Measurements from ENCODE around the gene SLC25A41. TPM values are rescaled to one million over a fixed set of nuclear protein-coding genes. Genes with fewer than 3 reads are reported as not detected.

Gene SLC25A41
- total and polyA plus RNA-seq, 2 of the 13 experiments (the other 11 are each of a cell fraction or from before 2014, with no cell fraction given), result 0.33 to 0.95 TPM

DNA sequence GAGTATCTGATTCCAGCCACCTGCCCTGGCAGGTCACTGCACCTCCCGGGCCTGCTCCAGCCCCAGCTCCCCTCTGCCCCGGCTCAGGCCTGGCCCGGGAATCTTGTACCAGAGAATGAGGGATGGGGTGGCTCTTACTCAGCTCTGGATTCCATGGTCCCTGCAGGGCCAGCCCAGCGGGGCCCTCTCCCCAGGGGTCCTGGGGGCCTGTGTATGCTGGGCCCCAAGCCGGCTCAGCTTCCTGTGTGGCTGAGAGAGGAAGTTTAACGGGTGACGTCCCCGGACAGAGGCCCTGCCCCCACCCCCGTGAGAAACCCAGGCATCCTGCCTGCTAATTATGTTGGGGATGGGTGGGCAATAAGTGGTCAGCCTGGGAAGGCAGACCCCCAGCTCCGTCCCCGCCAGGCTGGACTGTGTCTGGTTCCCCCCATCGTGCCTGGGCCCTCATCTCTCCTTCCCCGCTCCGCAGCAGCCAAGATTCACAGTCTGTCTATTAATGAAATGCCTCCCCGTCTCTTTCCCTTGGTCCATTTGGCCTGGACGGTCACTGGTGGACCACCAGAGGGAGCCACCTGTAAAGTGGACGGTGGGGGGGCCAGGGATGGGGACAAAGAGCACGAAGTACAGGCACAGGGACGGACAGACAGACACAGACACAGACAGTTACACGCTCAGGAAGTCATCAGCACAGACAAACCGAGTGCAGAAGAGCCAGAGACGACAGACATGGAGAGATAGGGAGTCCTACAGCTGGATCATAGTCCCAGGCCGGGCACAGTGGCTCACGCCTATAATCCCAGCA lies 48.2 kb upstream of the SLC25A41 start, which contains the start of gene DENND1C (continued):
- TF ChIP-seq, protein P1, sequence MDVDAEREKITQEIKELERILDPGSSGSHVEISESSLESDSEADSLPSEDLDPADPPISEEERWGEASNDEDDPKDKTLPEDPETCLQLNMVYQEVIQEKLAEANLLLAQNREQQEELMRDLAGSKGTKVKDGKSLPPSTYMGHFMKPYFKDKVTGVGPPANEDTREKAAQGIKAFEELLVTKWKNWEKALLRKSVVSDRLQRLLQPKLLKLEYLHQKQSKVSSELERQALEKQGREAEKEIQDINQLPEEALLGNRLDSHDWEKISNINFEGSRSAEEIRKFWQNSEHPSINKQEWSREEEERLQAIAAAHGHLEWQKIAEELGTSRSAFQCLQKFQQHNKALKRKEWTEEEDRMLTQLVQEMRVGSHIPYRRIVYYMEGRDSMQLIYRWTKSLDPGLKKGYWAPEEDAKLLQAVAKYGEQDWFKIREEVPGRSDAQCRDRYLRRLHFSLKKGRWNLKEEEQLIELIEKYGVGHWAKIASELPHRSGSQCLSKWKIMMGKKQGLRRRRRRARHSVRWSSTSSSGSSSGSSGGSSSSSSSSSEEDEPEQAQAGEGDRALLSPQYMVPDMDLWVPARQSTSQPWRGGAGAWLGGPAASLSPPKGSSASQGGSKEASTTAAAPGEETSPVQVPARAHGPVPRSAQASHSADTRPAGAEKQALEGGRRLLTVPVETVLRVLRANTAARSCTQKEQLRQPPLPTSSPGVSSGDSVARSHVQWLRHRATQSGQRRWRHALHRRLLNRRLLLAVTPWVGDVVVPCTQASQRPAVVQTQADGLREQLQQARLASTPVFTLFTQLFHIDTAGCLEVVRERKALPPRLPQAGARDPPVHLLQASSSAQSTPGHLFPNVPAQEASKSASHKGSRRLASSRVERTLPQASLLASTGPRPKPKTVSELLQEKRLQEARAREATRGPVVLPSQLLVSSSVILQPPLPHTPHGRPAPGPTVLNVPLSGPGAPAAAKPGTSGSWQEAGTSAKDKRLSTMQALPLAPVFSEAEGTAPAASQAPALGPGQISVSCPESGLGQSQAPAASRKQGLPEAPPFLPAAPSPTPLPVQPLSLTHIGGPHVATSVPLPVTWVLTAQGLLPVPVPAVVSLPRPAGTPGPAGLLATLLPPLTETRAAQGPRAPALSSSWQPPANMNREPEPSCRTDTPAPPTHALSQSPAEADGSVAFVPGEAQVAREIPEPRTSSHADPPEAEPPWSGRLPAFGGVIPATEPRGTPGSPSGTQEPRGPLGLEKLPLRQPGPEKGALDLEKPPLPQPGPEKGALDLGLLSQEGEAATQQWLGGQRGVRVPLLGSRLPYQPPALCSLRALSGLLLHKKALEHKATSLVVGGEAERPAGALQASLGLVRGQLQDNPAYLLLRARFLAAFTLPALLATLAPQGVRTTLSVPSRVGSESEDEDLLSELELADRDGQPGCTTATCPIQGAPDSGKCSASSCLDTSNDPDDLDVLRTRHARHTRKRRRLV (CRISPR knock-in tag; IDR thresholded peaks at IDR 0.05), result no peak
- no peak for TF ChIP-seq FOSL1 (CRISPR knock-in tag; IDR thresholded peaks at IDR 0.05; ENCODE audit: borderline replicate concordance)
- no peak for TF ChIP-seq BRF2 (CRISPR knock-in tag; IDR thresholded peaks at IDR 0.05)
- TF ChIP-seq, protein P2, sequence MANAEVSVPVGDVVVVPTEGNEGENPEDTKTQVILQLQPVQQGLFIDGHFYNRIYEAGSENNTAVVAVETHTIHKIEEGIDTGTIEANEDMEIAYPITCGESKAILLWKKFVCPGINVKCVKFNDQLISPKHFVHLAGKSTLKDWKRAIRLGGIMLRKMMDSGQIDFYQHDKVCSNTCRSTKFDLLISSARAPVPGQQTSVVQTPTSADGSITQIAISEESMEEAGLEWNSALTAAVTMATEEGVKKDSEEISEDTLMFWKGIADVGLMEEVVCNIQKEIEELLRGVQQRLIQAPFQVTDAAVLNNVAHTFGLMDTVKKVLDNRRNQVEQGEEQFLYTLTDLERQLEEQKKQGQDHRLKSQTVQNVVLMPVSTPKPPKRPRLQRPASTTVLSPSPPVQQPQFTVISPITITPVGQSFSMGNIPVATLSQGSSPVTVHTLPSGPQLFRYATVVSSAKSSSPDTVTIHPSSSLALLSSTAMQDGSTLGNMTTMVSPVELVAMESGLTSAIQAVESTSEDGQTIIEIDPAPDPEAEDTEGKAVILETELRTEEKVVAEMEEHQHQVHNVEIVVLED (CRISPR knock-in tag; IDR thresholded peaks at IDR 0.05; ENCODE audit: borderline replicate concordance), result no peak
- no peak for TF ChIP-seq MEF2D (CRISPR knock-in tag; IDR thresholded peaks at IDR 0.05)
- TF ChIP-seq ZNF615 (CRISPR knock-in tag; IDR thresholded peaks at IDR 0.05; ENCODE audit: borderline replicate concordance), result no peak
- TF ChIP-seq, protein P3, sequence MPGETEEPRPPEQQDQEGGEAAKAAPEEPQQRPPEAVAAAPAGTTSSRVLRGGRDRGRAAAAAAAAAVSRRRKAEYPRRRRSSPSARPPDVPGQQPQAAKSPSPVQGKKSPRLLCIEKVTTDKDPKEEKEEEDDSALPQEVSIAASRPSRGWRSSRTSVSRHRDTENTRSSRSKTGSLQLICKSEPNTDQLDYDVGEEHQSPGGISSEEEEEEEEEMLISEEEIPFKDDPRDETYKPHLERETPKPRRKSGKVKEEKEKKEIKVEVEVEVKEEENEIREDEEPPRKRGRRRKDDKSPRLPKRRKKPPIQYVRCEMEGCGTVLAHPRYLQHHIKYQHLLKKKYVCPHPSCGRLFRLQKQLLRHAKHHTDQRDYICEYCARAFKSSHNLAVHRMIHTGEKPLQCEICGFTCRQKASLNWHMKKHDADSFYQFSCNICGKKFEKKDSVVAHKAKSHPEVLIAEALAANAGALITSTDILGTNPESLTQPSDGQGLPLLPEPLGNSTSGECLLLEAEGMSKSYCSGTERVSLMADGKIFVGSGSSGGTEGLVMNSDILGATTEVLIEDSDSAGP (CRISPR knock-in tag; IDR thresholded peaks at IDR 0.05; ENCODE audit: borderline replicate concordance), result peak; percentile 12; the same call in 1 of the 2 replicates
- TF ChIP-seq MLLT10 (CRISPR knock-in tag; IDR thresholded peaks at IDR 0.05), result no peak
- no peak for TF ChIP-seq THAP7 (CRISPR knock-in tag; IDR thresholded peaks at IDR 0.05)
- peak; percentile 77 for TF ChIP-seq SMC3 (IDR thresholded peaks at IDR 0.05; ENCODE audit: low read length)
- TF ChIP-seq, protein P4, sequence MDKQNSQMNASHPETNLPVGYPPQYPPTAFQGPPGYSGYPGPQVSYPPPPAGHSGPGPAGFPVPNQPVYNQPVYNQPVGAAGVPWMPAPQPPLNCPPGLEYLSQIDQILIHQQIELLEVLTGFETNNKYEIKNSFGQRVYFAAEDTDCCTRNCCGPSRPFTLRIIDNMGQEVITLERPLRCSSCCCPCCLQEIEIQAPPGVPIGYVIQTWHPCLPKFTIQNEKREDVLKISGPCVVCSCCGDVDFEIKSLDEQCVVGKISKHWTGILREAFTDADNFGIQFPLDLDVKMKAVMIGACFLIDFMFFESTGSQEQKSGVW (CRISPR knock-in tag; IDR thresholded peaks at IDR 0.05; ENCODE audit: borderline replicate concordance), result no peak
- TF ChIP-seq KLF13 (CRISPR knock-in tag; IDR thresholded peaks at IDR 0.05), result no peak
- no peak for TF ChIP-seq MBNL3 (CRISPR knock-in tag; conservative IDR thresholded peaks at IDR 0.05)
- no peak for TF ChIP-seq RCOR2 (CRISPR knock-in tag; IDR thresholded peaks at IDR 0.05)
- TF ChIP-seq ZNF274 (CRISPR knock-in tag; IDR thresholded peaks at IDR 0.05), result 0 out of 2 replicates have a peak, but pooled peaks have one; percentile 37

Data from HepG2 (cell line).